Epithelial cell of esophagus (primary cell): ENCODE data around the gene FAM167B.

Experiments used
- DNase-seq: peaks from one replicate; pipeline ENCODE4 v3.0.0; 2010; ENCODE audit warnings: low read depth
- H3K4me3 ChIP-seq: 2 replicates; pipeline ENCODE4 v1.5.1; 2011; ENCODE audit warnings: mild to moderate bottlenecking, low read length, control low read depth
- TF ChIP-seq, protein P1 (sequence below): IDR thresholded peaks from 2 replicates; pipeline ENCODE4 v1.5.1; 2011; ENCODE audit warnings: low read depth, mild to moderate bottlenecking, low read length, control low read depth, inconsistent platforms; ENCODE audit not compliant: insufficient read depth; ENCODE audit errors: missing control alignments

The FAM167B gene

DNA sequence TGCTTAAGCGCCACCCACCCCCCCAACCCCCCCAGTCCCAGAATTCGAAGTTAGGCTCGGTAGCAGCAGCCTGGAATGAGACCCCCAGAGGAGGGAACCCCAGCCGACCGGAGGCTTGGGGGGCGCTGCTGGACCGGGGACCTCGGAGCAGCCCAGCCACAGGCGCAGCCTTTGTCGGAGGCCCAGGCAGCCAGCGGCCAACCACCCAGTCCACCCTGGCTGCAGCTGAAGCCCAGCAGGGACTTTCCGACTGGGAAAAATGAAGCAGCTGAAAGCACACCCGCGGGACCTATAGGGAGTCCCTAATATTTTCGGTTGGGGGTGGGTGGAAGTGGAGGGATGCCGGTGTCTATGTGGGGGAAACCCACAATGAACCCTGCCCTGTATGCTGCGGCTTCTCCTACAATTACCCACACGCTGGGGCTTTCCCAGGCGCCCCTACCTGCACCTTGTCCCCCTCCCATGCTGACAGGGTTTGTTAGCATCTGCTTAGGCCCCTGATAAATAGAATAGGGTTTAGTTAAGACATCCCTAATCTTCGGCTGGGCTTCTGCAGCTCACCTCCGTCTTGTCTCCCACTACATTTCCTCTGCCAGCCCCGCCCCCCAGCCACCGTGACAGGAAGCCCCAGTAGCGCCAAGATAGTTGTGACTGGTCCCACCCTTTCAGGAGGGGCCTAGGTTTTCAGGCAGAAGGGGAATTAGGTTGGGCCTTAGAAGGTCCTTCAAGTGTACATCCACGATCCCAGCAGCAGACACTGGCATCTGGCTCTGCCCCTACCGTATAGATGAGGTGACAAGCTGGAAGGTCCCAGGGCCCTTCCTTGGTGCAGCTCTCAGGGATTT lies 45.8 kb upstream of the FAM167B start:
- H3K4me3 ChIP-seq = peak overlapping the region; percentile 74
- TF ChIP-seq, protein P1, sequence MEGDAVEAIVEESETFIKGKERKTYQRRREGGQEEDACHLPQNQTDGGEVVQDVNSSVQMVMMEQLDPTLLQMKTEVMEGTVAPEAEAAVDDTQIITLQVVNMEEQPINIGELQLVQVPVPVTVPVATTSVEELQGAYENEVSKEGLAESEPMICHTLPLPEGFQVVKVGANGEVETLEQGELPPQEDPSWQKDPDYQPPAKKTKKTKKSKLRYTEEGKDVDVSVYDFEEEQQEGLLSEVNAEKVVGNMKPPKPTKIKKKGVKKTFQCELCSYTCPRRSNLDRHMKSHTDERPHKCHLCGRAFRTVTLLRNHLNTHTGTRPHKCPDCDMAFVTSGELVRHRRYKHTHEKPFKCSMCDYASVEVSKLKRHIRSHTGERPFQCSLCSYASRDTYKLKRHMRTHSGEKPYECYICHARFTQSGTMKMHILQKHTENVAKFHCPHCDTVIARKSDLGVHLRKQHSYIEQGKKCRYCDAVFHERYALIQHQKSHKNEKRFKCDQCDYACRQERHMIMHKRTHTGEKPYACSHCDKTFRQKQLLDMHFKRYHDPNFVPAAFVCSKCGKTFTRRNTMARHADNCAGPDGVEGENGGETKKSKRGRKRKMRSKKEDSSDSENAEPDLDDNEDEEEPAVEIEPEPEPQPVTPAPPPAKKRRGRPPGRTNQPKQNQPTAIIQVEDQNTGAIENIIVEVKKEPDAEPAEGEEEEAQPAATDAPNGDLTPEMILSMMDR = no peak
- peak; percentile 38 for DNase-seq

GRCh38 chr1:32204943-32205361 lies 42.1 kb upstream of the FAM167B start:
- TF ChIP-seq, protein P1 = no peak
- H3K4me3 ChIP-seq = peak overlapping the region; percentile 88

DNA sequence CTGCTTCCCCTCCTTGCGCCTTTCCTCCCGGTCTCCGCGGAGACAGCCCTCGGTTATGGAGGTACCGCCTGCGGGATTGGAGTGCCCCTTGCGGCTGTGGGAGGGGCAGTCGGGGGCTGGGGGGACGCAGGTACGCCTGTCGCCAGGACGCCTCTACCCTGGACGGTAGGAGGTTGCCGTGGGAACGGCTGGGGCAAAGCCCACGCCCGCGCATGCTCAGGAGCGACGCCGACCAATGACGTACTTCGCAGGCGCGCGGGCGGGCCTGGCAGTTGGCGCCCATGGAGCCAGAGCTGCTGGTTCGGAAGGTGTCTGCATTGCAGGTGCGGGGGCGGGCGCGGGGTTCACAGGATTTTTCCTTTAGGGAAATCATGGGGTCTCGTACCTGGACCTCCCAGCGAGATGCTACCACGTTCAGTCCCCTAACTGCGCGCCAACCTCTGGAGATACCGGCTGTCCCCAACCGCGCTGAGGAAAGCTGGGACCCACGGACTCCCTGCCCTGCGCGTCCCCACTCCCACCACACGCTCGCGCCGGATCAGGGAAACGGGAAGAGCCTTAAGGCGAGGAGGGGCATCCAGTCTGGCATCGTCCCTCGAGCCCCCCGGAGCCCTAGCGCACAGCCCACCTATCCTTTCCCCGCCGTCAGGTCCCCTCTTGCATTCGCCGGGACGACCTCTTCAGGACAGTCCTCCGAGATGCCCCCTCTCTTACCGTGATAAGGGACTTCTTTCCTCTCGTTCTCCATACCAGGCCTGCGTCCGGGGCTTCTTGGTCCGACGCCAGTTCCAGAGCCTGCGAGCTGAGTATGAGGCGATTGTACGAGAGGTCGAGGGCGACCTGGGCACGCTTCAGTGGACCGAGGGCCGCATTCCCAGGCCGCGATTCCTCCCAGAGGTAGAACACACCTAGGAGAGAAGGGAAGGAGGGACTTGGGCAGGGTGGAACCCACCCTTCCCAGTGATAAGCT lies 41.3 kb upstream of the FAM167B start, which contains the start of gene IQCC:
IQCC (plus strand) TSS at position 271 of the 970 bp plus-strand sequence; CDS start at position 282, 11 bp downstream.
- H3K4me3 ChIP-seq = peak within 1 kb of the TSS; percentile 88
- TF ChIP-seq, protein P1 = no peak
- peak; percentile 89 for DNase-seq

More at GRCh38 chr1:32204943-32205361, 42.1 kb upstream of the FAM167B start:
- DNase-seq = no peak

DNA sequence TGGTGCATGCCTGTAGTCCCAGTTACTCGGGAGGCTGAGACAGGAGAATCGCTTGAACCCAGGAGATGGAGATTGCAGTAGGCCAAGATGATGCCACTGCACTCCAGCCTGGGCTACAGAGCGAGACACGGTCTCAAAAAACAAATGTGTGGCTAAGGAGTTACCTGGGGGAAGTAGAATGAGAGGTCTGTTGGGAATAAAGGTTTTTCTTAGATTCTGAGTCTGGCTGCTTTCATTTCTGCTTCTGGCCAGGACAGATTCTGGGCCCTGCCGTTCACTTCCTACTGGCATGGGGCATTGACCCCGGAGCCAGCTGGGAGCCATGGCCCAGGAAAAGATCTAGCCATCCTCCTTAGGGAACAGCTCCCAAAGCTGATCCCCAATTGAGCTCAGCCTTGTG lies 38.6 kb upstream of the FAM167B start:
- no peak for DNase-seq

GRCh38 chr1:32208891-32209328 lies 38.1 kb upstream of the FAM167B start, which contains the start of gene DCDC2B:
Gene DCDC2B (plus strand): TSS chr1:32209089. CDS start chr1:32209094, 5 bp downstream.
- TF ChIP-seq, protein P1 = no peak
- peak; percentile 73 for DNase-seq
- no peak within 1 kb of the TSS for H3K4me3 ChIP-seq

More for the DNA sequence above, 38.6 kb upstream of the FAM167B start:
- TF ChIP-seq, protein P1 = no peak
- no peak overlapping the region for H3K4me3 ChIP-seq

GRCh38 chr1:32215629-32216480 lies 31.2 kb upstream of the FAM167B start:
- H3K4me3 ChIP-seq = no peak overlapping the region
- peak; percentile 82 for DNase-seq
- TF ChIP-seq, protein P1 = peak; percentile 90
